ENCODE measurements around the gene STARD10.

STARD10 gene

GRCh38 chr11:72736452-72737069 lies 57.3 kb downstream of the STARD10 start:
- no peak for TF ChIP-seq CTCF (IDR thresholded peaks at IDR 0.05; ENCODE audit: borderline replicate concordance, insufficient read depth, low read depth, low read length)
- H3K4me3 ChIP-seq (ENCODE audit: low read depth, low read length): no peak overlapping the region

GRCh38 chr11:72735495-72736027 lies 58.3 kb downstream of the STARD10 start:
- H3K4me3 ChIP-seq (ENCODE audit: low read depth, low read length): no peak overlapping the region
- TF ChIP-seq CTCF (IDR thresholded peaks at IDR 0.05; ENCODE audit: borderline replicate concordance, insufficient read depth, low read depth, low read length): no peak

- TF ChIP-seq CTCF (IDR thresholded peaks at IDR 0.05; ENCODE audit: borderline replicate concordance, insufficient read depth, low read depth, low read length): no peak
- no peak overlapping the region for H3K4me3 ChIP-seq (ENCODE audit: low read depth, low read length)
Observed at GRCh38 chr11:72732329-72732728, 61.5 kb downstream of the STARD10 start.

GRCh38 chr11:72730737-72731136 lies 63.1 kb downstream of the STARD10 start:
- TF ChIP-seq CTCF (IDR thresholded peaks at IDR 0.05; ENCODE audit: borderline replicate concordance, insufficient read depth, low read depth, low read length): no peak

GRCh38 chr11:72730243-72730642 lies 63.6 kb downstream of the STARD10 start:
- no peak for TF ChIP-seq CTCF (IDR thresholded peaks at IDR 0.05; ENCODE audit: borderline replicate concordance, insufficient read depth, low read depth, low read length)
- no peak overlapping the region for H3K4me3 ChIP-seq (ENCODE audit: low read depth, low read length)

More at GRCh38 chr11:72730737-72731136, 63.1 kb downstream of the STARD10 start:
- H3K4me3 ChIP-seq (ENCODE audit: low read depth, low read length): no peak overlapping the region

GRCh38 chr11:72727521-72727920 lies 66.3 kb downstream of the STARD10 start:
- H3K4me3 ChIP-seq (ENCODE audit: low read depth, low read length): no peak overlapping the region
- TF ChIP-seq CTCF (IDR thresholded peaks at IDR 0.05; ENCODE audit: borderline replicate concordance, insufficient read depth, low read depth, low read length): no peak

Measured in GM12875 (cell line).